HG03097 (cell line): Measurements from ENCODE around the gene ZNF350.
A peak's percentile ranks its signal among the peaks of the same experiment; 100 is the strongest.
"Not testable (repeated sequence)": the region's sequence is repeated elsewhere in the genome, so short reads cannot be mapped to it uniquely, and the experiment has no call there.

ENCODE experiments used
- ATAC-seq: cut with Tn5 transposase; IDR thresholded peaks from one replicate; pipeline ENCODE4 v1.9.1; 2021; ENCODE audit not compliant: unreplicated experiment, low FRiP score

The ZNF350 gene

GRCh38 chr19:51986309-51987291 lies at the start of gene ZNF350:
Gene ZNF350 (minus strand): TSS chr19:51986840. CDS start chr19:51974360, 12,480 bp downstream.
- ATAC-seq = peak; percentile 83

GRCh38 chr19:52034051-52034728 lies 47.5 kb upstream of the ZNF350 start:
- no peak for ATAC-seq

- ATAC-seq = peak; percentile 21
These were observed 42.1 kb upstream of the ZNF350 start for GRCh38 chr19:52028780-52029123.

GRCh38 chr19:52028027-52028779 lies 41.6 kb upstream of the ZNF350 start, which contains the start of gene ZNF614:
Gene ZNF614 (minus strand): TSS chr19:52028379. CDS start chr19:52025745, 2,634 bp downstream.
- peak; percentile 85 for ATAC-seq

GRCh38 chr19:52026255-52026990 lies 39.8 kb upstream of the ZNF350 start:
- not testable (repeated sequence) for ATAC-seq

GRCh38 chr19:52024478-52024877 lies 37.8 kb upstream of the ZNF350 start:
- ATAC-seq = not testable (repeated sequence)

- ATAC-seq = no peak
These were observed 35.6 kb upstream of the ZNF350 start for GRCh38 chr19:52022193-52022592.

- no peak for ATAC-seq
These were observed 33.9 kb upstream of the ZNF350 start for GRCh38 chr19:52020506-52020905.

- no peak for ATAC-seq
These were observed 24.0 kb upstream of the ZNF350 start for GRCh38 chr19:52010674-52011073.

GRCh38 chr19:52007806-52008557 lies 21.3 kb upstream of the ZNF350 start, which contains the start of gene ZNF615:
Gene ZNF615 (minus strand): TSS chr19:52008211. CDS start chr19:52003711, 4,500 bp downstream.
- ATAC-seq = peak; percentile 90

- ATAC-seq = no peak
These were observed 20.8 kb upstream of the ZNF350 start for GRCh38 chr19:52007451-52007805.

GRCh38 chr19:51994048-51994644 lies 7.5 kb upstream of the ZNF350 start:
- no peak for ATAC-seq

- no peak for ATAC-seq
These were observed 6.8 kb upstream of the ZNF350 start for GRCh38 chr19:51993422-51993821.

GRCh38 chr19:51983361-51983760 lies 3.3 kb downstream of the ZNF350 start:
- no peak for ATAC-seq

- not testable (repeated sequence) for ATAC-seq
These were observed 5.7 kb downstream of the ZNF350 start for GRCh38 chr19:51980926-51981325.

- no peak for ATAC-seq
These were observed 6.4 kb downstream of the ZNF350 start for GRCh38 chr19:51980116-51980736.

GRCh38 chr19:51978882-51979281 lies 7.8 kb downstream of the ZNF350 start:
- no peak for ATAC-seq

GRCh38 chr19:51977346-51977745 lies 9.3 kb downstream of the ZNF350 start:
- no peak for ATAC-seq

- no peak for ATAC-seq
These were observed 9.8 kb downstream of the ZNF350 start for GRCh38 chr19:51976852-51977251.
